Measurements from ENCODE around the gene KIAA0513.

The KIAA0513 gene

DNA sequence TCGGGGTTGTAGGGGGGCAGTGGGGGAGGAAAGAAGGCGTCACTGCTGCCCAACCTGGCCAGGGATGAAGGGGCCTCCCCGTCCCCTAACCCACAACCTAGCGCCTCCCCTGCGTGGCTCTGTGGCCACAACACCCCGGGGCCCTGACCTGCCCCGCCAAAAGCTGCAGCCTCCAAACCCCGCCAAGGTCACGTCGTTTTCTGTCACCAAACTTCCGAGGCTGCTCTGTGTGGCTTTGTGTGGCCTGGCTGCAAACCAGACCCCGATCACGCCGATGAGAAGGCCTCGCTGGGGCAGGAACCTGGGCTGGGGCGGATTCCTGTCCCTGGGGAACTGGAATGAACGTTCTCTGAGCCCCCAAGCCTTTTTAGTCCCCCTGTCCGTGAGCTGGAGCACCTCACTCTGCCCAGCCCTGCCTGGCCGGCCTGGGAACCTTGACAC lies 115.2 kb downstream of the KIAA0513 start:
- Histone ChIP-seq H3K27me3 (ENCODE audit: control insufficient read depth in 5 of 5, insufficient read depth in 4 of 5, low read length in 5 of 5) (no peaks in the 10 kb centered on the region), H3K4me1 (ENCODE audit: control insufficient read depth in 5 of 5, insufficient read depth in 5 of 5, low read length in 5 of 5) (peaks cover 16 to 73% (median 58%) of the 10 kb centered on the region in 5 donors), H3K36me3 (ENCODE audit: control insufficient read depth in 5 of 5, insufficient read depth in 5 of 5, low read length in 5 of 5) (no peaks in the 10 kb centered on the region)

More for the DNA sequence above, 115.2 kb downstream of the KIAA0513 start:
- H3K9me3 ChIP-seq (ENCODE audit: control insufficient read depth in 5 of 5, low read length in 5 of 5), result peaks cover 0 to 4% (median 0%) of the 10 kb centered on the region in 5 donors
- no peak overlapping the region for H3K9ac ChIP-seq (ENCODE audit: low read length in 5 of 5)
- H3K27ac ChIP-seq (ENCODE audit: low read depth, low read length), result no peak overlapping the region
- no peak overlapping the region for H3K4me3 ChIP-seq (ENCODE audit: low read depth in 1 of 5, low read length in 5 of 5)
